GM12878 (cell line): Measurements from ENCODE around the gene UTP20.

ENCODE experiments used
- CTCF ChIP-seq, 3 experiments: IDR thresholded peaks in 2 of 3; conservative IDR thresholded peaks in 1 of 3; 2 replicates each; pipeline ENCODE4 v1.5.1; 2011; ENCODE audit warnings: low read depth in 3 of 3, low read length in 3 of 3, mild to moderate bottlenecking in 3 of 3, control low read depth in 2 of 3, moderate library complexity in 2 of 3, inconsistent platforms in 1 of 3, mixed read lengths in 1 of 3; ENCODE audit not compliant: control insufficient read depth in 2 of 3, insufficient read depth in 1 of 3; ENCODE audit errors: extremely low read depth in 1 of 3
- ELK1 ChIP-seq: IDR thresholded peaks from 2 replicates; pipeline ENCODE4 v1.6.1; 2012; ENCODE audit warnings: low read depth, low read length, improper control_type of control experiment
- IRF5 ChIP-seq: fragments of 450-650 bp; IDR thresholded peaks from 2 replicates; pipeline ENCODE4 v1.6.1; 2017; ENCODE audit warnings: borderline replicate concordance
- KDM1A ChIP-seq: fragments of 200-600 bp; sonication (generic); IDR thresholded peaks from 2 replicates; pipeline ENCODE4 v1.6.1; 2016; ENCODE audit warnings: borderline replicate concordance
- POLR2A ChIP-seq: IDR thresholded peaks from 2 replicates; pipeline ENCODE4 v1.6.1; 2011; ENCODE audit warnings: low read depth, mild to moderate bottlenecking, low read length
- RFX5 ChIP-seq: IDR thresholded peaks from 2 replicates; pipeline ENCODE4 v1.6.1; 2011; ENCODE audit warnings: low read depth, low read length, improper control_type of control experiment
- SMC3 ChIP-seq: IDR thresholded peaks from 2 replicates; pipeline ENCODE4 v1.6.1; 2011; ENCODE audit warnings: low read length, improper control_type of control experiment, borderline replicate concordance
- TAF1 ChIP-seq: IDR thresholded peaks from 2 replicates; pipeline ENCODE4 v1.6.1; 2011; ENCODE audit warnings: mild to moderate bottlenecking, low read depth, low read length, borderline replicate concordance

GRCh38 chr12:101338087-101338486, 58.2 kb downstream of the UTP20 start:
- TF ChIP-seq ELK1 (no peak), CTCF (IDR thresholded peaks at IDR 0.05 in 2 of 3, conservative IDR thresholded peaks at IDR 0.05 in 1 of 3; ENCODE audit: control insufficient read depth in 2 of 3, extremely low read depth in 1 of 3, insufficient read depth in 1 of 3, low read depth in 3 of 3, low read length in 3 of 3) (no peak), POLR2A (no peak), TAF1 (no peak), SMC3 (no peak), KDM1A (no peak), RFX5 (no peak), IRF5 (no peak)
